Right forelimb (tissue), 1 donor: ENCODE results near the gene CATSPERE.
"Not testable (repeated sequence)": the region's sequence is repeated elsewhere in the genome, so short reads cannot be mapped to it uniquely, and the experiment has no call there.

Source experiments
- DNase-seq: peaks from one replicate; pipeline ENCODE4 v3.0.0-alpha.2; 2018

The CATSPERE gene

DNA sequence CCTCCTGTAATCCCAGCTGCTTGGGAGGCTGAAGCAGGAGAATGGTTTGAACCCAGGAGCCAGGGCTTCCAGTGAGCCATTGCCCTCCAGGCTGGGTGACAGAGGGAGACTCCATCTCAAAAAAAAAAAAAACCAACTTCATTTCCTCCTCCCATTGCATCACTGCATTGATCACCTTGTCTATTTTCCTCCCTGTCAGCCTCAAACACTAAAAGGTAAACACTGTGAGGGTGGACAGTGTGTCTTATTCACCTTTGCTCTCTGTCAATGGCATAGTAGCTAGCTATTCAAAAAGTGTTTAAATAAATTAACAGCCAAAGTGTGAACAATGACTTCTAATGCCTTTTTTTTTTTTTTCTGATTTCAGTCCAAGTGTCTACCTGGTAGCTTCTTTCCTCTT is 178.5 kb downstream of the CATSPERE start:
- DNase-seq, result no peak

GRCh38 chr1:244640917-244641316 is 179.8 kb downstream of the CATSPERE start:
- DNase-seq, result no peak

GRCh38 chr1:244642526-244642925 is 181.5 kb downstream of the CATSPERE start:
- DNase-seq, result no peak

DNA sequence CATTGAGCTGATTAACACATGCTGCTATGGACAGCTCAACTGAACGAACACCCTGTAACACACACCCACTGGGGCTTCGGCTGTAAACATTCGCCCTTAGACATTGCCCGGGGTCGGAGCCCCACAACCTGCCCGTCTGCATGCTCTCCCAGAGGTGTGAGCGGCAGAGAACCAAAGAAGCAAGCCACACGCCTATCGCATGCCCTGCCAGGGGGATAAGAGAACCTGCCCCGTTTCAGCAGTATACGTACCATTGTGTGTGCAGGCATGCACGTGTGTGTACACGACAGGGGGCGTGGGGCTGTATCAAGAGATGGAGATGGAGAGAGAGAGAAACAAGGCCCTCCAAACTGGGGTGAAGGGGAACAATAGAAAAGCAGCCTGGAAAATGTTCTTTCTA is 181.9 kb downstream of the CATSPERE start:
- no peak for DNase-seq

- DNase-seq, result no peak
Observed at GRCh38 chr1:244645414-244645813, 184.3 kb downstream of the CATSPERE start.

- no peak for DNase-seq
Observed at GRCh38 chr1:244645890-244646289, 184.8 kb downstream of the CATSPERE start.

GRCh38 chr1:244647819-244648218 is 186.7 kb downstream of the CATSPERE start:
- DNase-seq, result no peak

DNA sequence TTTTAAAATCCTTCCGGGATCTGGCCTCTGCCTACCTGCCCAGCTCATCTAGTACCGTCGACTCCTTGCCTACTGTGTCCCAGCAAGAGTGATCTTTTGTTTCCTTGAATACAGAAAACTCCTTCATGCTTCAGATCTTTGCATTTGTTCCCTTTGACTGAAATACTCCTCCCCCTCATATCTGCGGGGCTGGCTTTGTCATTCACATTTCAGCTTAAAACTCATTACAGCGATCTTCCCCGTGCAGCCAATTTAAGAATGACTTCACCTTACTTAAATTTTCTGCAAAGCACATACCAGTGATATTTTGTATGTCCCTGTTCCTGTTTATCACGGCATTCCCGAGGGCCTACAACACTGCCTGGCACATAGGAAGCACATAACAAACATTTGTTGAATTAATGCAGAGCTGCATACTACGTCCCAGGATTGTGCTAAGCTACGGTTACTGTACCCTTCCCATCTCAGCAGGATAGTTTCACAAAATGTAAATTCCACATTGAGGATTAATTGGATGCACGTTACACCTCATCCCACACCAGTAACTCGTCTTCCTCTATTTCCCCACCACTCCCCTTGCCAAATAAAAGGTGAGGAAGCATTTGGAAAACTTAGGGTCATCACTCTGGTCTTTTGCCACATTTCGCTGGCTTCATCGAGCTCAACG is 191.0 kb downstream of the CATSPERE start:
- peak; percentile 47 for DNase-seq

DNA sequence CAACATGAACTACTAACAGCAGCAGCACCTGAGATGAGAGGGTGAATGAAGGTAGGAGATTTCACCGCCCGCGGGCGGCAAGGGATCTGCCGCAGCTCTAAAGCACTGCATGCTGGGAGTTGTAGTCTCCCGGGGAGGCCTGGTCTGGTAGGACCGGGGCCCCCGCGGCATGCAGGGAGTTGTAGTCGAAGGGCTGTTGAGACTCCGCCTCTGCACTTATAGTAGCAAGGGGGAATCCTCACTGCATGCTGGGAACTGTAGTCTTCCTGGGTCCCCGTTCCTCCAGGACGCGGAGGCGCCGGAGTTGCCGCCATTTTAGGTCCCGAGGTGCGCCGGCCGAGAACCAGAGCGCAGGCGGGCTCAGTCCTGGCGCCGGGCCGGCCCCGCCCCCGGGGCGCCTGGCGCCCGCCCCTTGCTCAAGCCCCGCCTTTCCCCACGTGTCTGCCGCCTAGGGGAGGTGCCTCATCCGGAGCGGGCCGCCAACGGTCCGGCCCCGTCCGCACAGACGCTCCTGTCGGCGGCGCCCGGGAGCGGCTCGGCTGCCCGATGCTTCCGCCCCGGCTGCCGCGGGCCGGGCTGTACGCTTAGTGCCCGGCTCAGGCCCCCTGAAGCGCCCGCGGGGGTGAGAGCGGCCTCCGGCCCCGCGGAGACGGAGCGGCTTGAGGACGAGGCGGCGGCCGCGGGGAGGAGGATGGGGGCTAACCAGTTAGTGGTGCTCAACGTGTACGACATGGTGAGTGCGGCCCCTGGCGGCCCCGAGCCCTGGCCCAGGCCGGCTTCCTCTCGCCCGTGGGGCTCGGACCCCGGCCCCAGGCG is 191.8 kb downstream of the CATSPERE start, which contains the start of gene DESI2:
Gene DESI2, plus strand, starts transcription at position 504 of the 816 bp plus-strand sequence. Its CDS starts 188 bp downstream, at position 692.
- peak; percentile 98 for DNase-seq

GRCh38 chr1:244653439-244654107 is 192.5 kb downstream of the CATSPERE start:
- no peak for DNase-seq

DNA sequence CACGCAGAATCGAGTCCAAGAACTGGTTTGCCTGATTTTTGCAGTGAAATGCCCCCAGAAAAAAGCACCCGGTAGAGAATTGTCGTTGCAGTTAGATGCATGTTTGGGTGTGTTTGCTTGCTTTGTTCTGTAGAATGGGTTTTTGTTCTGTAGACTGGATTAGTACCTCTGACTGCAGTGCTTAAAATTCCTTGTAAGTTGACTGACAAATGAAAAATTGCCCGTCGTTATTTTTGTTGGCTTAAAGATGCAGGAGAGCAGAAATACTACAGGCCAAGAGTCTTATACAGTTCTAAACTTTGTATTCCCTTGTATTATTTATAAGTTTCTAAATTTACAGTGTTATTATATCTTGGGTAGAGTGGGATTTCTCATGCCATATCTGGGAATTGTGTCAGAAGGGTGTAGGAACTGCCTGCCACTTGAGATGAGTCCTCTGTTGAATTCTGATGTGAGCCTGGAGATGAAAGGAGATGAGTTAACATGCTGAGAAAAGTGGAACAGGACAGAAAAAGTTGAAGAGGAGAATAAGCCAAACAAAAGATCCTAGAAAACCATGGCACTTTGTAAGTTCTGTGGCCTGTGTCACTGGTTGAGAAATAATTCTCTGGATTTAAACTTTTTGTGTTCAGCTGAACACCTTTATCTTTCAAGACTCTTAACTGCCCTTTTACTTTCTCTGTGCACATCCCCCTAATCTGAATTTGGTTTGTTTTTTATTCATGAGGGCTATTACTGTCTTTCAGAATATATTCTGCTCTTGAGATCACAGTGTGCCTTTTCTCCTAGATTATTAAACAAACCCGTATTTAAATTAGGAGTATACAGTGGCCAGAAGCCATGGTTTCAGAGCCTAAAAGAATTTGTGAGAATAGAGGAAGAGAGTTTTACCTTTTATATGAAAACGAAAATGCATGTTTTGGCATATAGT is 193.3 kb downstream of the CATSPERE start:
- no peak for DNase-seq

DNA sequence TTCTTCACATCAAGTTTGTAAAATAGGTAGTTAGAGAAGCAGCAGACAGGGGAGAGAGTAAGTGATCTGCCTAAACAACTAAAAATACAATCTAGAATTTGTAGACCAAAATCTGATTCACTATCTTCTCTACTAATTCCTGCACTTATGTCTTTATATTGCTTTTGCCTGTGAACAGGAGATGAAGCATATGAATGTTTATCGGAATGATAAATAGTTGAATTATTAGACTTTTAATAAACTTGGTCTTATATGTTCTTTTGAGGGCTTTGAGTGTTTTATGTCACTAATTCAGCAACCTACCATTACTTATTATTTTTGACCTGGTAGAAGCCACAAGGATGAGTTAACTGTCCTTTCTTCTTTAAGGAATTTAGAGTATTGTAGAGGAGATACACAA is 194.1 kb downstream of the CATSPERE start:
- no peak for DNase-seq

DNA sequence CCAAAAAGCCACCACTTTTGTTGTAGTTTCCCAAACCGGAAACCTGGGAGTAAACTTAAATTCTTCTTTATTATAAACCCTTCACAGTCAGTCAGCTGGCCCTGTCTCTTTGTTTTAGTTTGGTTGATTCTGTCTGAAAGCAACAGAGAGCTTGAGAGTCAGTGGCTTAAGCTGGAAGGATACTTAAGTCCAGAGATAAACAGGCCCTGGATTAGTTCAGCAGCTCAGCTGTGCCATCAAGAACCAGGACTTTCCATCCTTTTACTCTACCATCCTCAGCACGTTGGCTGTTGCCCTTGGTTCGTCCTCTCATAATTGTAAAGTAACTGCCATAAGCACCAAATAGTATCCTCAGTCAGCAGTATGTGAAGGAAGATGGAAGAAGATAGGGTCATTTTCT is 196.3 kb downstream of the CATSPERE start:
- no peak for DNase-seq

GRCh38 chr1:244659694-244660093 is 198.6 kb downstream of the CATSPERE start:
- DNase-seq, result no peak

GRCh38 chr1:244660595-244660994 is 199.5 kb downstream of the CATSPERE start:
- no peak for DNase-seq

DNA sequence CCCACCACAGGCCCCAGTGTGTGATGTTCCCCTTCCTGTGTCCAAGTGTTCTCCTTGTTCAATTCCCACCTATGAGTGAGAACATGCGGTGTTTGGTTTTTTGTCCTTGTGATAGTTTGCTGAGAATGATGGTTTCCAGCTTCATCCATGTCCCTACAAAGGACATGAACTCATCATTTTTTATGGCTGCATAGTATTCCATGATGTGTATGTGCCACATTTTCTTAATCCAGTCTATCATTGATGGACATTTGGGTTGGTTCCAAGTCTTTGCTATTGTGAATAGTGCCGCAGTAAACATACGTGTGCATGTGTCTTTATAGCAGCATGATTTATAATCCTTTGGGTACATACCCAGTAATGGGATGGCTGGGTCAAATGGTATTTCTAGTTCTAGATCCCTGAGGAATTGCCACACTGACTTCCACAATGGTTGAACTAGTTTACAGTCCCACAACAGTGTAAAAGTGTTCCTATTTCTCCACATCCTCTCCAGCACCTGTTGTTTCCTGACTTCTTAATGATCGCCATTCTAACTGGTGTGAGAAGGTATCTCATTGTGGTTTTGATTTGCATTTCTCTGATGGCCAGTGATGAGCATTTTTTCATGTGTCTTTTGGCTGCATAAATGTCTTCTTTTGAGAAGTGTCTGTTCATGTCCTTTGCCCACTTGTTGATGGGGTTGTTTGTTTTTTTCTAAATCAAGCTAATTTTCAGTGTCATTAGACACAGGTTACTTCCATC is 200.7 kb downstream of the CATSPERE start:
- DNase-seq, result not testable (repeated sequence)

DNA sequence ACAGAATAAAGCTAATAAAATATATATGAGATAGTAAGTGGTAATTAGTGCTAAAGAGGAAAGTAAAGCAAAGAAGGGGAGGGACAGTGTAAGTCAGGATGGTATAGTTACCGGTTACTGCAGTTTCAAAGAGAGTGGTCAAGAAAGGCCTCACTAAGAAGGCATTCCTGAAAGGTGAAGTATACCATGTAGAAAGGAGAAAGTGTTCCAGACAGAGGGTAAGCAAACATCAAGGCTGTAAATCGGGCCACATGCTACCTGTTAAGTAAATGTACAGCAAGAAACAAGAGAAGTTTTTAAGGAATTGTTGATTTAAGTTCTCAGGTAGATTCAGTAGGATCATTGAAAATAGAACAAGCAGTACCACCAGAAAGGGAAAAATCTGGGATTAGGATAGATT is 201.5 kb downstream of the CATSPERE start:
- no peak for DNase-seq

GRCh38 chr1:244664353-244664752 is 203.3 kb downstream of the CATSPERE start:
- DNase-seq, result no peak

GRCh38 chr1:244665771-244666217 is 204.7 kb downstream of the CATSPERE start:
- DNase-seq, result no peak

DNA sequence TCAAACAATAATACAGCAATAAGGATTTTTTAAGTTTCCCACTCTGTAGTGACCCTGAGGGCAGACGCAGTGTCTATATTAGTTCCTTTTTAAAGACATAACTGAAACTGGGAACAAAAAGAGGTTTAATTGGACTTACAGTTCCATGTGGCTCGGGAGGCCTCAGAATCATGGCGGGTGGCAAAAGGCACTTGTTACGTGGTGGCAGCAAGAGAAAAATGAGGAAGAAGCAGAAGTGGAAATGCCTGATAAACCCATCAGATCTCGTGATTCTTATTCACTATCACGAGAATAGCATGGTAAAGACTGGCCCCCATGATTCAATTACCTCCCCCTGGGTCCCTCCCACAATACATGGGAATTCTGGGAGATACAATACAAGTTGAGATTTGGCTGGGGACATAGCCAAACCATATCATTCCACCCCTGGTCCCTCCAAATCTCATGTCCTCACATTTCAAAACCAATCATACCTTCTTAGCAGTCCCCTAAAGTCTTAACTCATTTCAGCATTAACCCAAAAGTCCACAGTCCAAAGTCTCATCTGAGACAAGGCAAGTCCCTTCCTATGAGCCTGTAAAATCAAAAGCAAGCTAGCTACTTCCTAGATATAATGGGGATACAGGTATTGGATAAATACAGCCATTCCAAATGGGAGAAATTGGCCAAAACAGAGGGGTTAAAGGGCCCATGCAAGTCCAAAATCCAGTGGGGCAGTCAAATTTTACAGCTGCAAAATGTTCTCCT is 205.8 kb downstream of the CATSPERE start:
- not testable (repeated sequence) for DNase-seq

GRCh38 chr1:244667797-244668196 is 206.7 kb downstream of the CATSPERE start:
- DNase-seq, result no peak
